Activated CD4-positive, alpha-beta T cell treated with anti-CD3 and anti-CD28 coated beads, Interleukin-2, amount 50 U/mL, for 16 hours (primary cell): ENCODE results near the gene TTC28.

Experiments used
- DNase-seq: peaks from one replicate; pipeline ENCODE4 v3.0.0-alpha.2; 2020

TTC28 gene

GRCh38 chr22:28254396-28254795, 425.2 kb downstream of the TTC28 start:
- DNase-seq, result no peak

- DNase-seq, result no peak
These were observed 427.1 kb downstream of the TTC28 start for GRCh38 chr22:28252539-28252938.

DNA sequence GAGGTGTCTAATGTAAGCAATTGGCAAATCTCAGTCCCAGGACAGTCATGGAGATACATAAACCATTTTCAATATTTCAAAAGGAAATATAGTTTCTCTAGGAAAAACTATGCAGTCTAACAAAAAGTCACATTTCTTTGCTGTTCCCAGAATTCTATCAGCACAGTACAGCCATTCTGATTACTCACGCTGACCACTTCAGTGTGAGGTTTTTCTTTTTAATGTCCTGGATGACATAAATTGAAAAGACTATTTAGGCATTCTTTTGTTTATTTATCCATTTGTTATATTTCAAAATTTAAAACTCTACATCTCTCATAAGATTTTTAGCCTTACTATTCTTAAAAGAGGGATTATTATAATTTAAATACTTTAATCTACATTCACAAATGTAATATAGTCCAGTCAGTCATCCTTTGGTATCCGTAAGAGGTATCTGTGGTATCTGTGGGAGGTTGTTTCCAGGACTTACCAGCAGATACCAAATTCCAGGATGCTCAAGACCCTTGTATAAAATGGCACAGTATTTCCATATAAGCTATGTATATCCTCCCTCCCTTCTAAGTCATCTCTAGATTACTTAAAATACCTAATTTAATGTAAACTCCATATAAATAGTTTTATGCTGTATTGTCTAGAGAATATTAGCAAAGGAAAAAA, 429.5 kb downstream of the TTC28 start:
- DNase-seq, result no peak

DNA sequence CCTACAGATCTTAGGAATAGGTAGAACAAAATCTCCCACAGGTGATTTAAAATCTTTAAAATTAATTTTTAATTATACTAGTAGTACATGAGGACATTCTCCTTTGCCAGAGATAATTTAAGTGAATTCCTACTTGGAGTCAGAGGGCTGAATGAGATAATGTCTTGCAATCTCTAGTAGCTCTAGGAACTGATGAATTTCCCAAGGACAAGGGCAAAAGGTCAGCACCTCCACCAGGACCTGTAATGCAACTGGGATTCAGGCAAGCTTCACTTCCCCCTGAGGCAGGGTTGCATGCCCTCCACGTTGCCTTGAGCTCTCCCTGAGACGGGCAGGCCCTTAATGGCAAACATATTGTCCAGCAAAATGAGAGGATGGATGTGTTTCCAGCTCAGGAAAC, 430.2 kb downstream of the TTC28 start:
- no peak for DNase-seq

DNA sequence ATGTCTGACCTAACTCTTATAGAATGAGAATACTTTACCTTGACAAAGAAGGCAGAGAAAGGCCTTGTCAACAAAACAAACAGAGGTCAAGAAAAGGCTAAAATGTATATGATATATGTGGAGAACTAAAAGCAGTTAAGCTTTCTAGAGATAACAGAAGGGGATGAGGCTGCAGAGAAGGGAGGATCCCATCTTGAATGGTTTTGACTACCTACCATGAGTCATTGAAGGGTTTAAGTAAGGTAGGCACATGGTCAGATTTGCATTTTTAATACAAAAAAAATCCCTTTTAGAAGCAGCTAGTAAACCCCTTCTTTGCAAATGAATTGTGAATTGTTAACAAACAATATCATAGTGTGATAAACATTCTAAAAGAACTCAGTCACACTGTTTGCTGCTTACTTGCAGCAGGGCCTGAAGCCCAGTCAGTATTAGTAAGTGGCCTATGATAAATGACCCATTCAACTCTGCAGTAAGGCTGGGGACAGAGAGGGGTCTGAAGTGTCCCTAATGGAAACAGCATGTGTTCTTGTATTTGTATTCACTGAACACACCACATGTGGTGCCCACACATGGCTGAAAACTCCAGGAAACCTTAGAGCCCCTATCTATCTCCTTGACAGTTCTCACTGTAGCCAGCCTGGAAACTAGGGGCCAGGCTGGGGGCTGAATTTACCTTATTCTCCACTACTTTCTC, 431.8 kb downstream of the TTC28 start:
- no peak for DNase-seq

DNA sequence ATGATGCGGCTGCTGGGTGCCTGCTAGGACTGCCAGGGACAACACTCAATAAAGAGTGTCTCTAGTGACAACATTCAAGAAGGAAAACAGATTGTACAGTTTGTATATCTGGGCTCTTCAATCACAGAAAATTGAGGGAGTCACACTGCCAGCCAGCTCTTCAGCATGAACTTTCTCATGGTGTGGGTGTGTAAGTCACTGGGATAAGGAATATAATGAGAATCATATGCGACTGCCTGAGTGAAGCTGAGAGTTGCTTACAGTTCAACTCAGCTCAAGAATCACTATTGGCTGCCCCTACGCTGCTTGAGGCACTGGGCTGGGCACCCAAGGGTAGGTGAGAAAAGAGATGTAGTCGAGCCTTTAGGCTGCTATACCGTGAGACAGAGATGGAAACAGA, 432.5 kb downstream of the TTC28 start:
- no peak for DNase-seq

- DNase-seq, result no peak
These were observed 433.2 kb downstream of the TTC28 start for GRCh38 chr22:28246397-28246796.

GRCh38 chr22:28245579-28246224, 433.9 kb downstream of the TTC28 start:
- no peak for DNase-seq

DNA sequence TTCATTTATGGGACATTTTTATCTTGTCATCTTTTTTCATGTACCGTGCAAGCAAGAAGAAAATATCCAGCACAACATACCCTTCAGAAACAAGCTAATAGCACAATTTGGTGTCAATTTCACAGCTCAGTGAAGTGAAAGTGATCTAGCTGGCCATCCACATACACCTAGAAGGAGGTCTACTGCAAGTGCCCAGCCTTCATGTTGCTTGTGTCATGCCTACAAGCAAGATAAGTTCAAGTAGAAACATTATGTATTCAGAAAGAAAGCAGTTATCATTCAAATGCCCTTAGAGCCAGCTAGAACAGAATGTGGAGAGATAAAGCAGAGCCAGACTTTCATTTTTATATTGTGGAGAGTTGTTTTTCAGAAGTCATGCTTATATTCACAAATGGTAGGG, 434.9 kb downstream of the TTC28 start:
- no peak for DNase-seq

DNA sequence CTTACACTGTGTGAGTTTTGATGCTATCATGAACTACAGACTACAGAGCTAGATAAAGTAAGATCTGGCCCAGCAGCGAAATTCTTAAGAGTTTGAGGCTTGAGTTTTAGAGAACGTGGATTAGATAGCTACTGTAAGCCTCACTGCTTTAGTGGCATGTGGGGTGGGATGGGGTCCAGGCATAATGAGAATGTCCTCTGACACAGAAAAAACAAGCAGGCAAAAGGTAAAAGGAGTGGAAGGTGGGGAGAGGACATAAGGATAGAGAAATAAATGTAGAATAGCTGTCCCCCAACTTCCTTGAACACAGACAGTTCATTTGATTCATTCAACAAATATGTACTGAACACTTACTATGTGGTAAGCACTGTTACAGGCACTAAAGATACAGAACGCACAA, 436.1 kb downstream of the TTC28 start:
- no peak for DNase-seq

GRCh38 chr22:28241656-28242290, 437.9 kb downstream of the TTC28 start:
- no peak for DNase-seq

DNA sequence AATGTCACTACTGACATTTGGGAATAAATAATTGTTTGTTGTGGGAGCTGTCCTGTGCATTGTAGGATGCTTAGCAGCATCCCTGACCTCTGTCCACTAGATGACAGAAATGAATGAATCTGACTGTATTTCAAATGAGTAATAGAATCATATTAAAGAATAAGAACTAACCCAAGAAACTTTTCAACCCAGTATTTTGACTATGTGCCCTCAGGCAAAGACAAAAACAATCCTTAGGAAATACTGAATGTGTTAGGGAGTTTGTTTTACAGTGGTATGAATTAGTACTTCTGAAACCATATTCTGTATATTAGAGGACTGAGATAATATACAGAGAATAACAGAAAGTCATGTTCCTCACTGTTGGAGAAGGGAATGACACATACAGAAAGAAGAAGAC, 439.7 kb downstream of the TTC28 start:
- DNase-seq, result no peak

- no peak for DNase-seq
These were observed 441.9 kb downstream of the TTC28 start for GRCh38 chr22:28237783-28238182.

DNA sequence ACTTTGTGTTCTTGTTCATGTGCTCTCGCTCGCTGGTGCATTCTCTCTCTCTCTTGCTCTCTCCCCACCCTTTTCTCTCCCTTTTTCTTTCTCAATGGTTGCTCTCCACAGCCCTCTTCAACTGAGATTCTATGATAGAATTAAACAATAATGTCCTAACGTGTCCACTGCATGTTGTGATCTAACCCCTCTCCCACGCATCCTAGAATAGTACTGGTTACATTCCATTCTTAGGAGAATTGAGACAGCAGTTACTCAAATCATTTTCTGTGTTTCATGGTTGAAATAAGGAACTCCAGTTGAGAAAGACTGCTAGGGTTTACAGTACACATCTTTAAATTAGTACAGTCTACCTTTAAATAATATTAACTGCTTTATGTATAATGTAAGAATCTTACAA, 442.5 kb downstream of the TTC28 start:
- DNase-seq, result no peak

GRCh38 chr22:28232204-28232603, 447.4 kb downstream of the TTC28 start:
- no peak for DNase-seq

- no peak for DNase-seq
These were observed 448.2 kb downstream of the TTC28 start for GRCh38 chr22:28231441-28231840.

- DNase-seq, result no peak
These were observed 449.0 kb downstream of the TTC28 start for GRCh38 chr22:28230671-28231070.

- DNase-seq, result no peak
These were observed 449.8 kb downstream of the TTC28 start for GRCh38 chr22:28229566-28230485.

DNA sequence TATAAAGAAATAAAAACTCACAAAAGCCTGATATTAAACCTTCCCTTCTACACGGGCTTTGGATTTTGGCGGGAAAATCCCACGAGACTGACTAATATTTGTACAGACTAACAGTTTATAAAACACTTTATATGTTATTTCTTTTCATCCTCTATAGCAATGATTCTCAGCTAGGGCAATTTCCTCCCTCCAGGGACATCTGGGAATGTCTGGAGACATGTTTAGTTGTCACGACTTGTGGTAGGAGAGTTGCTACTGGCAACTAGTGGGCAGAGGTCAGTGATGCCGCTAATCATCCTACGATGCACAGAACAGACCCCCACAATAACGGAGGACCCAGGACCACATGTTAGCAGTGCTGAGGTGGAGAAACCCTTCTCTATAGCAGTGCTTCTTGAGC, 455.8 kb downstream of the TTC28 start:
- no peak for DNase-seq

GRCh38 chr22:28222976-28223745, 456.5 kb downstream of the TTC28 start:
- DNase-seq, result no peak

DNA sequence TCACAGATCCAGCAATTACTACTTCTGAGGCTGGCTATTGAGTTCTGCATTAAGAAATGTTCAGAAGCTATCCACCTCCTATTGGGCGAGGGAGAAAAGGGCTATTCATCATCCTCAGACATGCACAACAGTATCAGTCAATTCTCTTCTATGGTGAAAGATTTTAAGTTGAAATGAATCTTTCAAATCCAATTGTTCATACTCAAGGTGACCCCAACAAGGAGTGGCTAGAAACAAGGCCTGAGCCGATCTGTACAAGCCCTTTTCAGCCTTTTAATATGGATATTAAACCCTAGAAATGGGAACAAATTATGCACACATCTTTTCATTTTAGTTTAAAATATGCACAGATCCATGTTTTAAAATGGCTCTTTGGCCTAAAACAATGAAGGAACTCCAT, 457.1 kb downstream of the TTC28 start:
- no peak for DNase-seq

DNA sequence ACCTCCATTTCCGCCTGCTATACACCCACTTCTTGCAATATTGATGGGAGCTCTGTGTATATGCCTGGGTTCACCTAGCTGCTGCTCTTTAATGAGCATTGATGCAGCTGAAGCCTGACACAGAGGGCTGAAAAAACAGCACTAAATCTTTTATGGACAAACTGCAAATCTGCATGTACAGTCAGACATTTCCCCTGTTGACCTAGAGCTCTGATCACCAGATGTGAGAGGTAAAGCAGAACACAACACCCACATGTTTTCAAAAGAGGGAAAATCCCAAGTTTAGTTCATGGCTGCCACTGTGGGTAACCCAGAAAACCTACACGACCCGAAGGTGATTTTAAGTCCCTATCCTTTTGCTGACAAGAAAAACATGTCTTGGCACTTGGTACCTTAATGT, 457.6 kb downstream of the TTC28 start:
- no peak for DNase-seq
